Measurements from ENCODE around the gene VN1R2.
"Not testable (repeated sequence)": the region's sequence is repeated elsewhere in the genome, so short reads cannot be mapped to it uniquely, and the experiment has no call there.

VN1R2 gene

GRCh38 chr19:53257715-53258342 is at the start of gene VN1R2:
Gene VN1R2, plus strand, starts transcription at chr19:53258292. Its CDS starts 84 bp downstream, at chr19:53258376.
- DNase-seq (ENCODE audit: low spot score), result not testable (repeated sequence)

GRCh38 chr19:53211554-53211953 is 46.5 kb upstream of the VN1R2 start:
- DNase-seq (ENCODE audit: low spot score); FAIRE-seq: not testable (repeated sequence)

More at GRCh38 chr19:53257715-53258342, at the start of gene VN1R2:
- not testable (repeated sequence) for FAIRE-seq

GRCh38 chr19:53212703-53213320 is 45.3 kb upstream of the VN1R2 start:
- no peak for FAIRE-seq
- no peak for DNase-seq (ENCODE audit: low spot score)

GRCh38 chr19:53222716-53223115 is 35.4 kb upstream of the VN1R2 start:
- FAIRE-seq; DNase-seq (ENCODE audit: low spot score): not testable (repeated sequence)

- FAIRE-seq (no peak), DNase-seq (ENCODE audit: low spot score) (no peak)
Measured at GRCh38 chr19:53224606-53225005, 33.5 kb upstream of the VN1R2 start.

- DNase-seq (ENCODE audit: low spot score), result no peak
- FAIRE-seq, result no peak
Measured at GRCh38 chr19:53237114-53237777, 20.8 kb upstream of the VN1R2 start.

- DNase-seq (ENCODE audit: low spot score), result no peak
- no peak for FAIRE-seq
Measured at GRCh38 chr19:53246498-53246897, 11.6 kb upstream of the VN1R2 start.

- FAIRE-seq (no peak), DNase-seq (ENCODE audit: low spot score) (no peak)
Measured at GRCh38 chr19:53254411-53255341, 3.4 kb upstream of the VN1R2 start, which contains the start of gene ZNF677. Gene ZNF677, minus strand, starts transcription at chr19:53254873. Its CDS starts 3,323 bp downstream, at chr19:53251550.

GRCh38 chr19:53267623-53268022 is 9.5 kb downstream of the VN1R2 start, which contains the start of gene VN1R4:
Gene VN1R4, minus strand, starts transcription at chr19:53267723. Its CDS starts 58 bp downstream, at chr19:53267665.
- not testable (repeated sequence) for FAIRE-seq

GRCh38 chr19:53269861-53270260 is 11.8 kb downstream of the VN1R2 start:
- not testable (repeated sequence) for FAIRE-seq; DNase-seq (ENCODE audit: low spot score)

More at GRCh38 chr19:53267623-53268022, 9.5 kb downstream of the VN1R2 start, which contains the start of gene VN1R4:
- not testable (repeated sequence) for DNase-seq (ENCODE audit: low spot score)

GRCh38 chr19:53272044-53272443 is 14.0 kb downstream of the VN1R2 start:
- FAIRE-seq (no peak), DNase-seq (ENCODE audit: low spot score) (no peak)

- FAIRE-seq, result no peak
- no peak for DNase-seq (ENCODE audit: low spot score)
Measured at GRCh38 chr19:53275480-53275879, 17.4 kb downstream of the VN1R2 start.

GRCh38 chr19:53281947-53282346 is 23.9 kb downstream of the VN1R2 start:
- not testable (repeated sequence) for DNase-seq (ENCODE audit: low spot score); FAIRE-seq

- FAIRE-seq, result no peak
Measured at GRCh38 chr19:53285087-53285486, 27.0 kb downstream of the VN1R2 start.

GRCh38 chr19:53290758-53291549 is 32.9 kb downstream of the VN1R2 start:
- DNase-seq (ENCODE audit: low spot score) (no peak), FAIRE-seq (no peak)

More at GRCh38 chr19:53285087-53285486, 27.0 kb downstream of the VN1R2 start:
- DNase-seq (ENCODE audit: low spot score), result no peak

GRCh38 chr19:53294786-53295441 is 36.8 kb downstream of the VN1R2 start:
- DNase-seq (ENCODE audit: low spot score) (no peak), FAIRE-seq (no peak)

GRCh38 chr19:53301341-53301740 is 43.2 kb downstream of the VN1R2 start:
- DNase-seq (ENCODE audit: low spot score); FAIRE-seq: not testable (repeated sequence)

GRCh38 chr19:53308339-53308811 is 50.3 kb downstream of the VN1R2 start:
- DNase-seq (ENCODE audit: low spot score) (no peak), FAIRE-seq (no peak)

All from RCC 7860 (cell line).